Loucy (cell line): ENCODE measurements around the gene BOLA2B.
A peak's percentile ranks its signal among the peaks of the same experiment; 100 is the strongest.
"Not testable (repeated sequence)": the region's sequence is repeated elsewhere in the genome, so short reads cannot be mapped to it uniquely, and the experiment has no call there.

ENCODE experiments used
- H2AFZ ChIP-seq: fragments of 200-600 bp; sonication (generic); 2 replicates; pipeline ENCODE4 v1.6.0; 2016; ENCODE audit warnings: antibody characterized with exemption, mild to moderate bottlenecking, low read length, moderate library complexity
- H3F3A ChIP-seq: fragments of 200-600 bp; 2 replicates; pipeline ENCODE4 v1.6.0; 2016; ENCODE audit warnings: antibody characterized with exemption, low read depth, mild to moderate bottlenecking
- H3K27me3 ChIP-seq: fragments of 200-600 bp; sonication (generic); 2 replicates; pipeline ENCODE4 v1.6.1; 2014; ENCODE audit warnings: low read length, mild to moderate bottlenecking; ENCODE audit not compliant: insufficient read depth, poor library complexity, severe bottlenecking
- H3K36me3 ChIP-seq: fragments of 200-600 bp; sonication (generic); 2 replicates; pipeline ENCODE4 v1.6.1; 2016; ENCODE audit warnings: low read length; ENCODE audit not compliant: insufficient read depth
- H3K4me1 ChIP-seq: fragments of 200-600 bp; sonication (generic); 2 replicates; pipeline ENCODE4 v1.5.1; 2014; ENCODE audit warnings: low read length, mild to moderate bottlenecking; ENCODE audit not compliant: insufficient read depth, poor library complexity, severe bottlenecking
- H3K4me2 ChIP-seq: fragments of 200-600 bp; sonication (generic); 2 replicates; pipeline ENCODE4 v1.6.0; 2014; ENCODE audit warnings: antibody characterized with exemption, low read length, low read depth, mild to moderate bottlenecking; ENCODE audit not compliant: poor library complexity, severe bottlenecking
- H3K4me3 ChIP-seq: fragments of 200-600 bp; sonication (generic); 2 replicates; pipeline ENCODE4 v1.5.1; 2014; ENCODE audit warnings: low read length, mild to moderate bottlenecking, mixed read lengths; ENCODE audit not compliant: poor library complexity, severe bottlenecking
- H3K79me2 ChIP-seq: fragments of 200-600 bp; sonication (generic); 2 replicates; pipeline ENCODE4 v1.6.1; 2014; ENCODE audit warnings: low read length; ENCODE audit not compliant: insufficient read depth
- H3K9ac ChIP-seq: fragments of 200-600 bp; sonication (generic); 2 replicates; pipeline ENCODE4 v1.6.0; 2014; ENCODE audit warnings: mild to moderate bottlenecking, low read depth, low read length, moderate library complexity; ENCODE audit not compliant: poor library complexity, severe bottlenecking
- H3K9me2 ChIP-seq: fragments of 200-600 bp; sonication (generic); replicated peaks from 2 replicates; pipeline ENCODE4 v1.6.1; 2016; ENCODE audit warnings: low read depth, low read length, mixed read lengths
- H3K9me3 ChIP-seq: fragments of 200-600 bp; sonication (generic); 2 replicates; pipeline ENCODE4 v1.6.1; 2014; ENCODE audit warnings: mild to moderate bottlenecking, antibody characterized with exemption, low read length, low read depth; ENCODE audit not compliant: insufficient read depth
- H4K20me1 ChIP-seq: fragments of 200-600 bp; sonication (generic); 2 replicates; pipeline ENCODE4 v1.6.0; 2014; ENCODE audit warnings: antibody characterized with exemption, low read length, mild to moderate bottlenecking; ENCODE audit not compliant: insufficient read depth, poor library complexity, severe bottlenecking

Gene BOLA2B

DNA sequence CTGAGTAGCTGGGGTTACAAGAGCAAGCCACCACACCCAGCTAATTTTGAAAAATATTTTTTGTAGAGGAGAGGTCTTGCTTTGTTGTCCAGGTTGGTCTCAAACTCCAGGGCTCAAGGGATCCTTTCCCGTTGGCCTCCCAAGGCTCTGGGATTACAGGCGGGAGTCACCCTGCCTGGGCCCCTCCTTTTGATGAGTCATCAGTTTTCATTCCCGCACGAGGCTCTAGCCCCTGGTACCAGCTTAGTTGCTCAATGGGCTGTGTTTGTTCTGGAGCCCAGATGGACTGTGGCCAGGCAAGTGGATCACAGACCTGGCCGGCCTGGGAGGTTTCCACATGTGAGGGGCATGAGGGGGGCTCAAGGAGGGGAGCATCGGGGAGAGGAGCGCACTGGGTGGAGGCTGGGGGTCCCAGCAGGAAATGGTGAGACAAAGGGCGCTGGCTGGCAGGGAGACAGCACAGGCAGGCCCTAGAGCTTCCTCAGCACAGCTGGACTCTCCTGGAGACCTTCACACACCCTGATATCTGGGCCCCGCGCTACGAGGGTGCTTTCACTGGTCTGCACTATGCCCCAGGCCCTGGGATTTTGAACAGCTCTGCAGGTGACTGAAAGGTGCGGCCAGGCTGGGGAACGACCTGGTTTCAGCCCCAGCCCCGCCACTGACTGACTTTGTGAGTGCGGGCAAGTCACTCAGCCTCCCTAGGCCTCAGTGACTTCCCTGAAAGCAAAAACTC is 6.3 kb upstream of the BOLA2B start:
- not testable (repeated sequence) for H3K9ac ChIP-seq, H3K4me1 ChIP-seq, H3K4me3 ChIP-seq, H2AFZ ChIP-seq, H4K20me1 ChIP-seq, H3K4me2 ChIP-seq, H3K9me2 ChIP-seq, H3K27me3 ChIP-seq, H3K9me3 ChIP-seq, H3K79me2 ChIP-seq, H3K36me3 ChIP-seq, H3F3A ChIP-seq

GRCh38 chr16:30199049-30199448 is 5.6 kb upstream of the BOLA2B start, which contains the start of gene SULT1A3:
TSS of gene SULT1A3 (plus strand) at chr16:30199255. CDS start at chr16:30200729, 1,474 bp downstream.
- not testable (repeated sequence) for H2AFZ ChIP-seq, H4K20me1 ChIP-seq, H3K4me2 ChIP-seq, H3K9ac ChIP-seq, H3K27me3 ChIP-seq, H3K9me3 ChIP-seq, H3K4me1 ChIP-seq, H3K36me3 ChIP-seq, H3K9me2 ChIP-seq, H3K79me2 ChIP-seq, H3F3A ChIP-seq, H3K4me3 ChIP-seq

- H3K27me3 ChIP-seq, H4K20me1 ChIP-seq, H3K9me3 ChIP-seq, H2AFZ ChIP-seq, H3K4me3 ChIP-seq, H3K9me2 ChIP-seq, H3K36me3 ChIP-seq, H3F3A ChIP-seq, H3K4me1 ChIP-seq, H3K79me2 ChIP-seq, H3K4me2 ChIP-seq, H3K9ac ChIP-seq: not testable (repeated sequence)
Measured at GRCh38 chr16:30197001-30197400, 3.5 kb upstream of the BOLA2B start.

GRCh38 chr16:30194172-30194925 is 883 bp upstream of the BOLA2B start:
- not testable (repeated sequence) for H3K36me3 ChIP-seq, H3K79me2 ChIP-seq, H3K4me1 ChIP-seq, H3K9me2 ChIP-seq, H3K9me3 ChIP-seq, H3K4me2 ChIP-seq, H4K20me1 ChIP-seq, H3K27me3 ChIP-seq, H3K9ac ChIP-seq, H3F3A ChIP-seq, H2AFZ ChIP-seq
- H3K4me3 ChIP-seq, result peak overlapping the region; percentile 65

GRCh38 chr16:30193098-30193497 is 368 bp downstream of the BOLA2B start:
- not testable (repeated sequence) for H3K9me2 ChIP-seq, H4K20me1 ChIP-seq, H3K4me1 ChIP-seq, H3K36me3 ChIP-seq, H3K4me2 ChIP-seq, H3K4me3 ChIP-seq, H2AFZ ChIP-seq, H3K27me3 ChIP-seq, H3K79me2 ChIP-seq, H3K9me3 ChIP-seq, H3F3A ChIP-seq, H3K9ac ChIP-seq

- Histone ChIP-seq H4K20me1 (peaks cover 14% of the 10 kb centered on the region), H3K4me1 (peaks cover 13% of the 10 kb centered on the region), H3K79me2 (peaks cover 22% of the 10 kb centered on the region), H3K36me3 (peaks cover 14% of the 10 kb centered on the region; the same call in 1 of the 2 replicates)
- not testable (repeated sequence) for H3K4me3 ChIP-seq, H3K9ac ChIP-seq, H3K9me3 ChIP-seq, H3F3A ChIP-seq, H3K9me2 ChIP-seq, H3K27me3 ChIP-seq, H3K4me2 ChIP-seq, H2AFZ ChIP-seq
Measured at GRCh38 chr16:30191158-30191557, 2.3 kb downstream of the BOLA2B start.
